ENCODE data around the gene GART. TPM values are rescaled to one million over a fixed set of nuclear protein-coding genes. Genes with fewer than 3 reads are reported as not detected.

Gene GART
- total and polyA plus RNA-seq, 10 of the 15 experiments (the other 5 are each of a cell fraction or from before 2014, with no cell fraction given) = 44.7 to 178 (median 106) TPM

DNA sequence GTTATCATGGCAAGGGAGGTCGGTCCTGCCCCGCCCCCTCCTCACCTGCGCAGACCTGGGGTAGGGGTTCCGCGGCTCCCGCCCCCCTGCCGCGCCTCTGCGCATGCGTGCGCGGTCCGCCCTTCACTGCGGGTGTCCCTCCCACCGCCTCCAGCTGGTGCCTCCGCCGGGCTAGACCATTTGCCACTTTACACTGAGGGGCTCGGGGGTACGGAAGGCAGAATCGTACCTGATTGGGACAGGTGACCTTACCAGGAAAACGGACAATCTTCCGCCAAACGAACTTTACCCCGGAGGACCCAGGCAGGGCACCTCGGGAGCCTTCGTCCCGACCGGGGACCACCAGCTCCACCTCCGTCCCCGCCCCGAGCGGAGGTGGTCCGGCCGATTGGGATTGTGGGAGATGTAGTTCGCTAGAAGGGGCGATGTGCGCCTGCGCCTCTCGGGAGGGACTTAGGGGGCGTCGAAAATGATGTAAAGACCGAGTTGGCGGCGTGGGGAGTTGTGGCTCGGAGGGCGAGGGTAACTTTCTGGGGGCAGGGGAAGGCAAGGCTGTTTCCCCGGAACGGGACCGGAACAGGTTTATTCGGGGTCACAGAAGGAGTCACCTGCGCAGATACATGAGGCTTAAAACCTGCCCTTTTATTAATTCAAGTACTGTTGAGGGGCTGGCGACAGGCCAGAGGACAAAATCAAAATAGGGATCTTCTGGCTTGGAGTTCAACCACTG lies 50.4 kb downstream of the GART start, which contains the start of gene DNAJC28 (continued):
- 0 out of 4 replicates have a peak, but pooled peaks of 1 of the 2 experiments have one; percentile 17 for TF ChIP-seq SRF (IDR thresholded peaks at IDR 0.05; ENCODE audit: low read depth in 2 of 2, low read length in 2 of 2)
- TF ChIP-seq, protein P1, sequence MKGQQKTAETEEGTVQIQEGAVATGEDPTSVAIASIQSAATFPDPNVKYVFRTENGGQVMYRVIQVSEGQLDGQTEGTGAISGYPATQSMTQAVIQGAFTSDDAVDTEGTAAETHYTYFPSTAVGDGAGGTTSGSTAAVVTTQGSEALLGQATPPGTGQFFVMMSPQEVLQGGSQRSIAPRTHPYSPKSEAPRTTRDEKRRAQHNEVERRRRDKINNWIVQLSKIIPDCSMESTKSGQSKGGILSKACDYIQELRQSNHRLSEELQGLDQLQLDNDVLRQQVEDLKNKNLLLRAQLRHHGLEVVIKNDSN (IDR thresholded peaks at IDR 0.05; ENCODE audit: borderline replicate concordance, extremely low read length, insufficient read depth, low read depth, low read length) = no peak
- TF ChIP-seq SREBF2 (IDR thresholded peaks at IDR 0.05; ENCODE audit: low read length) = no peak
- TF ChIP-seq MAX (IDR thresholded peaks at IDR 0.05; ENCODE audit: low read depth, low read length) = no peak
- 0 out of 2 replicates have a peak, but pooled peaks have one; percentile 15 for TF ChIP-seq CHD2 (IDR thresholded peaks at IDR 0.05; ENCODE audit: borderline replicate concordance, low read depth, low read length)
- no peak; the same call in 1 of the 2 replicates for TF ChIP-seq EED (IDR thresholded peaks at IDR 0.05; ENCODE audit: low read depth)
- TF ChIP-seq, protein P2, sequence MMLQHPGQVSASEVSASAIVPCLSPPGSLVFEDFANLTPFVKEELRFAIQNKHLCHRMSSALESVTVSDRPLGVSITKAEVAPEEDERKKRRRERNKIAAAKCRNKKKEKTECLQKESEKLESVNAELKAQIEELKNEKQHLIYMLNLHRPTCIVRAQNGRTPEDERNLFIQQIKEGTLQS (IDR thresholded peaks at IDR 0.05; ENCODE audit: borderline replicate concordance, extremely low read depth, low read depth, low read length) = no peak; the same call in 1 of the 2 replicates
- TF ChIP-seq CHD1 (IDR thresholded peaks at IDR 0.05; ENCODE audit: low read depth, low read length) = peak; percentile 95
- no peak for TF ChIP-seq NR2C2 (IDR thresholded peaks at IDR 0.05; ENCODE audit: borderline replicate concordance, control insufficient read depth, insufficient read length, low read depth)
- no peak for TF ChIP-seq RBBP5 (conservative IDR thresholded peaks at IDR 0.05)
- TF ChIP-seq ASH2L (IDR thresholded peaks at IDR 0.05; ENCODE audit: borderline replicate concordance, low read depth) = no peak
- no peak for TF ChIP-seq ESRRA (IDR thresholded peaks at IDR 0.05; ENCODE audit: low read length)
- no peak for TF ChIP-seq MYC (IDR thresholded peaks at IDR 0.05; ENCODE audit: insufficient read depth, insufficient read length, insufficient replicate concordance, low read length, severe bottlenecking)
- TF ChIP-seq POLR2AphosphoS2 (IDR thresholded peaks at IDR 0.05; ENCODE audit: low read depth, low read length) = no peak
- no peak; the same call in 1 of the 2 replicates for TF ChIP-seq LARP7 (IDR thresholded peaks at IDR 0.05)
- TF ChIP-seq, protein P3, sequence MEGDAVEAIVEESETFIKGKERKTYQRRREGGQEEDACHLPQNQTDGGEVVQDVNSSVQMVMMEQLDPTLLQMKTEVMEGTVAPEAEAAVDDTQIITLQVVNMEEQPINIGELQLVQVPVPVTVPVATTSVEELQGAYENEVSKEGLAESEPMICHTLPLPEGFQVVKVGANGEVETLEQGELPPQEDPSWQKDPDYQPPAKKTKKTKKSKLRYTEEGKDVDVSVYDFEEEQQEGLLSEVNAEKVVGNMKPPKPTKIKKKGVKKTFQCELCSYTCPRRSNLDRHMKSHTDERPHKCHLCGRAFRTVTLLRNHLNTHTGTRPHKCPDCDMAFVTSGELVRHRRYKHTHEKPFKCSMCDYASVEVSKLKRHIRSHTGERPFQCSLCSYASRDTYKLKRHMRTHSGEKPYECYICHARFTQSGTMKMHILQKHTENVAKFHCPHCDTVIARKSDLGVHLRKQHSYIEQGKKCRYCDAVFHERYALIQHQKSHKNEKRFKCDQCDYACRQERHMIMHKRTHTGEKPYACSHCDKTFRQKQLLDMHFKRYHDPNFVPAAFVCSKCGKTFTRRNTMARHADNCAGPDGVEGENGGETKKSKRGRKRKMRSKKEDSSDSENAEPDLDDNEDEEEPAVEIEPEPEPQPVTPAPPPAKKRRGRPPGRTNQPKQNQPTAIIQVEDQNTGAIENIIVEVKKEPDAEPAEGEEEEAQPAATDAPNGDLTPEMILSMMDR (IDR thresholded peaks at IDR 0.05 in 2 of 3, conservative IDR thresholded peaks at IDR 0.05 in 1 of 3; ENCODE audit: control insufficient read depth in 2 of 3, extremely low read depth in 1 of 3, insufficient read depth in 1 of 3, low read depth in 3 of 3, low read length in 3 of 3) = no peak
- TF ChIP-seq ELK1 (IDR thresholded peaks at IDR 0.05; ENCODE audit: low read depth, low read length) = no peak
- TF ChIP-seq WRNIP1 (IDR thresholded peaks at IDR 0.05; ENCODE audit: borderline replicate concordance, low read depth, low read length) = no peak
- TF ChIP-seq NR2F1 (conservative IDR thresholded peaks at IDR 0.05) = no peak
- TF ChIP-seq ZBED1 (IDR thresholded peaks at IDR 0.05; ENCODE audit: borderline replicate concordance) = no peak
- peak; percentile 77; the same call in 1 of the 2 replicates for TF ChIP-seq HDGF (IDR thresholded peaks at IDR 0.05)
- TF ChIP-seq RFX5 (IDR thresholded peaks at IDR 0.05; ENCODE audit: low read depth, low read length) = no peak
- TF ChIP-seq BMI1 (IDR thresholded peaks at IDR 0.05; ENCODE audit: borderline replicate concordance) = no peak
- no peak for TF ChIP-seq STAT3 (IDR thresholded peaks at IDR 0.05; ENCODE audit: low read depth, low read length)
- no peak for TF ChIP-seq KAT2A (conservative IDR thresholded peaks at IDR 0.05; ENCODE audit: control insufficient read depth, low read depth, low read length)
- TF ChIP-seq TCF3 (IDR thresholded peaks at IDR 0.05; ENCODE audit: borderline replicate concordance, insufficient read depth, low read depth, low read length) = peak; percentile 88

Data from GM12878 (cell line).